GM12878 (cell line): Measurements from ENCODE around the gene RUNDC3A. TPM values are rescaled to one million over a fixed set of nuclear protein-coding genes. Genes with fewer than 3 reads are reported as not detected.

Source experiments
- ATAC-seq: fragments of 200-7000 bp; cut with Tn5 transposase; 3 replicates; pipeline ENCODE4 v1.9.1; 2020; ENCODE audit warnings: mild to moderate bottlenecking, moderate library complexity
- BruUV-seq: library from RNA; stranded (reverse); fragments of 400-500 nt; replicated peaks from 2 replicates; lab custom pipeline; 2021; lab: Mats Ljungman, UMichigan
- CTCF ChIA-PET: fragments of 300-600 bp; sonication (Branson Sonifier 250); formaldehyde crosslinking; extraction: SDS; loops from one replicate; lab custom pipeline; 2021; ENCODE audit warnings: inconsistent platforms; lab: Yijun Ruan, JAX
- POLR2A ChIA-PET: fragments of 350-600 bp; formaldehyde crosslinking; extraction: SDS; loops from one replicate; lab custom pipeline; 2021; ENCODE audit warnings: inconsistent platforms; lab: Charles Lee
- RAD21 ChIA-PET: fragments of 300-600 bp; sonication (Branson Sonifier 250); formaldehyde crosslinking; loops from one replicate; lab custom pipeline; 2023; ENCODE audit warnings: antibody characterized with exemption; ENCODE audit not compliant: unreplicated experiment; lab: Charles Lee
- SMC1A ChIA-PET: fragments of 300-600 bp; sonication (Branson Sonifier 250); formaldehyde crosslinking; loops from one replicate; lab custom pipeline; 2023; ENCODE audit not compliant: unreplicated experiment, uncharacterized antibody; lab: Charles Lee
- DNase-seq: peaks from one replicate; pipeline ENCODE4 v3.0.0-alpha.2; 2011; ENCODE audit warnings: low read depth, low spot score
- FAIRE-seq: peaks from 3 replicates; lab custom pipeline; 2011; peaks lifted over from hg19 to GRCh38; lab: Jason Lieb, UNC
- H2AFZ ChIP-seq: 2 replicates; pipeline ENCODE4 v1.6.0; 2011; ENCODE audit warnings: low read depth, low read length, control low read depth; ENCODE audit not compliant: control insufficient read depth
- H3K27ac ChIP-seq: 2 replicates; pipeline ENCODE4 v1.5.1; 2011; ENCODE audit warnings: control low read depth; ENCODE audit not compliant: control insufficient read depth, insufficient read depth
- H3K27me3 ChIP-seq, 2 experiments: replicated peaks in 1 of 2; 2 replicates each; pipeline versions ENCODE4 v1.6.0 to v1.6.1; 2011; ENCODE audit warnings: low read length in 1 of 2; ENCODE audit not compliant: control insufficient read depth in 2 of 2, insufficient read depth in 2 of 2
- H3K36me3 ChIP-seq, 2 experiments: 2 replicates each; pipeline ENCODE4 v1.5.1; 2011; ENCODE audit warnings: low read length in 1 of 2; ENCODE audit not compliant: control insufficient read depth in 2 of 2, insufficient read depth in 2 of 2
- H3K4me1 ChIP-seq: 2 replicates; pipeline ENCODE4 v1.6.1; 2011; ENCODE audit warnings: mild to moderate bottlenecking, low read length, moderate library complexity, mixed read lengths; ENCODE audit not compliant: control insufficient read depth, insufficient read depth
- H3K4me2 ChIP-seq: 2 replicates; pipeline ENCODE4 v1.6.0; 2011; ENCODE audit warnings: control low read depth; ENCODE audit not compliant: control insufficient read depth, insufficient read depth
- H3K4me3 ChIP-seq: fragments of 200-600 bp; sonication (generic); 2 replicates; pipeline ENCODE4 v1.5.1; 2016
- H3K79me2 ChIP-seq: 2 replicates; pipeline ENCODE4 v1.6.0; 2011; ENCODE audit warnings: low read length; ENCODE audit not compliant: control insufficient read depth, insufficient read depth
- H3K9ac ChIP-seq: 2 replicates; pipeline ENCODE4 v1.8.0; 2011; ENCODE audit warnings: low read length, control low read depth, mixed read lengths; ENCODE audit not compliant: control insufficient read depth, insufficient read depth
- H3K9me3 ChIP-seq: replicated peaks from 3 replicates; pipeline ENCODE4 v1.5.1; 2011; ENCODE audit warnings: mild to moderate bottlenecking, low read length; ENCODE audit not compliant: control insufficient read depth, insufficient read depth
- H4K20me1 ChIP-seq: 2 replicates; pipeline ENCODE4 v1.6.0; 2011; ENCODE audit not compliant: control insufficient read depth, insufficient read depth
- EED ChIP-seq: sonication (generic); IDR thresholded peaks from 2 replicates; pipeline ENCODE4 v1.6.1; 2016; ENCODE audit warnings: antibody characterized with exemption, low read depth
- NFIC ChIP-seq: IDR thresholded peaks from 2 replicates; pipeline ENCODE4 v1.6.1; 2012; ENCODE audit warnings: low read depth, mild to moderate bottlenecking, inconsistent platforms, low read length, moderate library complexity
- SPI1 ChIP-seq: IDR thresholded peaks from 2 replicates; pipeline ENCODE4 v1.6.1; 2011; ENCODE audit warnings: low read depth, mild to moderate bottlenecking, low read length, moderate library complexity, borderline replicate concordance; ENCODE audit not compliant: insufficient read depth
- TCF3 ChIP-seq: IDR thresholded peaks from 2 replicates; pipeline ENCODE4 v1.6.1; 2012; ENCODE audit warnings: low read depth, mild to moderate bottlenecking, low read length, borderline replicate concordance; ENCODE audit not compliant: insufficient read depth
- ZBED1 ChIP-seq: IDR thresholded peaks from 2 replicates; pipeline ENCODE4 v1.6.1; 2016; ENCODE audit warnings: borderline replicate concordance
- ZNF207 ChIP-seq: fragments of 450-650 bp; IDR thresholded peaks from 2 replicates; pipeline ENCODE4 v1.6.1; 2014; ENCODE audit warnings: antibody characterized with exemption, mild to moderate bottlenecking, borderline replicate concordance
- WGBS: methylation state at CpG from one replicate; pipeline ENCODE4 v1.1.6; 2016; ENCODE audit warnings: low lambda C conversion rate; ENCODE audit not compliant: insufficient replicate concordance, insufficient coverage; ENCODE audit errors: missing lambda C conversion rate; 5-methylcytosine and 5-hydroxymethylcytosine counted together
- in situ Hi-C: fragments of 300-500 bp; cut with MboI; formaldehyde crosslinking; loops from 9 replicates; pipeline ENCODE4 v1.14.3; 2018; ENCODE audit warnings: mixed read lengths
- intact Hi-C: fragments of 100-400 bp; cut with micrococcal nuclease; formaldehyde crosslinking; loops from one replicate; pipeline ENCODE4 v1.14.2; 2022; ENCODE audit not compliant: unreplicated experiment
- polyA plus RNA-seq, 11 experiments: library from polyadenylated mRNA; depleted of rRNA in 4 of 11; unstranded in 6 of 11; stranded (reverse) in 5 of 11; fragments of >200 nt; fragmentation: Nextera tagmentation in 4 of 11; fragmentation: Illumina TruSeq in 1 of 11; extraction: Ambion mirVana in 4 of 11; extraction: Trizol in 1 of 11; gene quantifications; 1 replicate in 1 of 11; 2 replicates in 10 of 11; pipeline versions ENCODE4 v1.2.1 to v1.2.3, GENCODE V29; 2011 to 2016; ENCODE audit warnings: inconsistent platforms in 2 of 11, missing spikeins in 2 of 11, low read depth in 1 of 11
- total RNA-seq, 4 experiments: library from RNA; depleted of rRNA in 3 of 4; stranded (reverse); fragments of >200 nt in 3 of 4; fragmentation: Illumina TruSeq in 1 of 4; extraction: Trizol in 1 of 4; gene quantifications; 2 replicates each; pipeline versions ENCODE4 v1.2.1 to v1.2.3, GENCODE V29; 2013 to 2021

The RUNDC3A gene
- total and polyA plus RNA-seq, 10 of the 15 experiments (the other 5 are each of a cell fraction or from before 2014, with no cell fraction given) = 0.07 to 0.17 TPM; not detected in 8

DNA sequence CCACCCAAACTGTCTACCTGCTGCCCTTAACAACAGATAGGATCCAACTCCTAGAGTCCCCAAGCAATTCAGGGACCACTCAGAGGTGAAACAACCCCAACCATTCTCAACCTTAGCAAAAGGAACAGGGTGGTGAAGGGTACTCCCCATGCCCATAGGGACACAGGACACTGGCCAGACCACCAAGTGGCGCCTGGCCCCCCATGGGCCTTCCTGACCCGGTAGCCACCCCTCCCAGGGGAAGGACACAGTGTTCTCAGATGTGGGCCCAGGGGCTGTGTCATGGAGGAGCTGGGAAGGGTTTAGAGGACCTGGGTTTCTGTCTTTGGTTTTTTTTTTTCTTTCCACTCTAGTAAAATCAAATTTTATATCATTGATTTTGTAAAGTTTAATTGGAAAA is 25.9 kb downstream of the RUNDC3A start:
- ChIA-PET SMC1A (interaction anchor here (1.0 to 1.6 kb wide), 3 partner anchors 14 to 189 kb away, joined by 3 to 5 read pairs (median 3); no protein-coding TSS in a partner anchor), POLR2A (interaction anchor here (0.9 kb wide), 2 partner anchors 10 to 11 kb away, joined by 3 to 4 read pairs; partner anchors contain the start of gene GRN), RAD21 (interaction anchor here (1.0 to 2.0 kb wide), 3 partner anchors 11 to 125 kb away, joined by 3 to 8 read pairs (median 3); no protein-coding TSS in a partner anchor), CTCF (interaction anchor here (0.8 to 9.1 kb wide), 4 partner anchors 12 to 133 kb away, joined by 3 to 154 read pairs (median 5); partner anchors contain the start of gene GRN)
- H3K4me2 ChIP-seq = no peak overlapping the region
- no peaks in the 10 kb centered on the region for H3K79me2 ChIP-seq
- FAIRE-seq = no peak
- in situ Hi-C loops = no loop called here
- DNase-seq = no peak
- H3K9me3 ChIP-seq = no peaks in the 10 kb centered on the region
- intact Hi-C loops = no loop called here
- no peak overlapping the region for H3K4me3 ChIP-seq
- no peaks in the 10 kb centered on the region for H3K36me3 ChIP-seq
- H4K20me1 ChIP-seq = no peaks in the 10 kb centered on the region
- H3K4me1 ChIP-seq = peaks cover 6% of the 10 kb centered on the region
- no peak overlapping the region for H3K9ac ChIP-seq
- 11% methylated on average over 2 of the region's 2 CpGs for WGBS
- TF ChIP-seq ZNF207 = no peak
- no peak for TF ChIP-seq TCF3
- TF ChIP-seq NFIC = no peak
- no peak for TF ChIP-seq ZBED1
- H2AFZ ChIP-seq = no peak overlapping the region
- no peaks in the 10 kb centered on the region for H3K27me3 ChIP-seq
- ATAC-seq = no peak
- no TSS peak for BruUV-seq
- H3K27ac ChIP-seq = no peak overlapping the region

DNA sequence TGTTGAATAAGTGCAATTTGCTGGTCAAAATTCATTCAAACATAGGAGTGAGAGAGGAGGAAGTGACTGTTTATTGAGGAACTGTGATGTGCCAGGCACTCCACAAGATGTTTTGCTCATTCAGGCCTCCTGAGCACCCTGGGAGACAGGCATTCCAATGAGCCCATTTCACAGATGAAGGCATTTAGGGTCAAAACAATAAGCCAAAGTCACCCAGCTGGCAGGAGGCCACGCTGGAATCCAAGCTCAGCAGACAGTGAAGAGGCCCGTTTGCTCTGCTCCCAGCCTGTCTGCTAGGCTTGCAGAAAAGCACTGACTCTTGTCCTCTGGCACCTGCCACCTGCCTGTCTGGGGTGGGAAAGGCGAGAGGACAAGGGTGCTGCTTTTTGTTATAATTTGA is 26.3 kb downstream of the RUNDC3A start:
- POLR2A ChIA-PET = interaction anchor here (0.9 kb wide), 2 partner anchors 10 to 11 kb away, joined by 3 to 4 read pairs; partner anchors contain the start of gene GRN
- in situ Hi-C loops = no loop called here

More for the DNA sequence above, 26.3 kb downstream of the RUNDC3A start:
- Histone ChIP-seq H3K4me1 (peaks cover 6% of the 10 kb centered on the region), H3K79me2 (no peaks in the 10 kb centered on the region), H3K27me3 (no peaks in the 10 kb centered on the region), H3K4me2 (no peak overlapping the region), H3K36me3 (no peaks in the 10 kb centered on the region), H4K20me1 (no peaks in the 10 kb centered on the region), H3K9ac (no peak overlapping the region), H2AFZ (no peak overlapping the region; the same call in 1 of the 2 replicates), H3K4me3 (no peak overlapping the region), H3K9me3 (no peaks in the 10 kb centered on the region), H3K27ac (no peak overlapping the region)
- FAIRE-seq (no peak), DNase-seq (no peak), ATAC-seq (no peak; the same call in 2 of the 3 replicates)
- SMC1A ChIA-PET = interaction anchor here (1.0 to 2.2 kb wide), 3 partner anchors 11 to 16 kb away, joined by 3 to 7 read pairs (median 5); partner anchors contain the start of gene GRN
- RAD21 ChIA-PET = interaction anchor here (1.0 to 2.0 kb wide), 2 partner anchors 11 to 125 kb away, joined by 3 to 8 read pairs; no protein-coding TSS in a partner anchor
- WGBS = 17% methylated on average over 3 of the region's 3 CpGs
- CTCF ChIA-PET = interaction anchor here (1.1 to 9.1 kb wide), 5 partner anchors 8 to 130 kb away, joined by 3 to 154 read pairs (median 5); partner anchors contain the start of gene GRN
- intact Hi-C loops = no loop called here
- BruUV-seq = no TSS peak
- peak; percentile 34; the same call in 1 of the 2 replicates for TF ChIP-seq SPI1
- TF ChIP-seq EED = no peak
